LoVo (cell line): Measurements from ENCODE around the gene SEMA3C.
A peak's percentile ranks its signal among the peaks of the same experiment; 100 is the strongest.
"Not testable (repeated sequence)": the region's sequence is repeated elsewhere in the genome, so short reads cannot be mapped to it uniquely, and the experiment has no call there.

ENCODE experiments used
- DNase-seq: peaks from one replicate; pipeline ENCODE4 v3.0.0-alpha.2; 2016; ENCODE audit warnings: low spot score

The SEMA3C gene

DNA sequence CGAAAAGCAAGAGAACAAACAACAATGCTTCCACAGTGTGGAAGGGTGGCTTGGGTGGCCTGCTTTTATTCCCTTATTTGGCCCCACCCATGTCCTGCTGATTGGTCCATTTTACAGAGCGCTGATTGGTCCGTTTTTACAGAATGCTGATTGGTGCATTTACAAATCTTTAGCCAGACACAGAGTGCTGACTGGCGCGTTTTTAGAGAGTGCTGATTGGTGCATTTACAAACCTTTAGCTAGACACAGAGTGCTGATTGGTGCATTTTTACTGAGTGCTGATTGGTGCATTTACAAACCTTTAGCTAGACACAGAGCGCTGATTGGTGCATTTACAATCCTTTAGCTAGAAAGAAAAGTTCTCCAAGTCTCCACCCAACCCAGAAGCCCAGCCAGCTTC lies 8.1 kb upstream of the SEMA3C start:
- not testable (repeated sequence) for DNase-seq

DNA sequence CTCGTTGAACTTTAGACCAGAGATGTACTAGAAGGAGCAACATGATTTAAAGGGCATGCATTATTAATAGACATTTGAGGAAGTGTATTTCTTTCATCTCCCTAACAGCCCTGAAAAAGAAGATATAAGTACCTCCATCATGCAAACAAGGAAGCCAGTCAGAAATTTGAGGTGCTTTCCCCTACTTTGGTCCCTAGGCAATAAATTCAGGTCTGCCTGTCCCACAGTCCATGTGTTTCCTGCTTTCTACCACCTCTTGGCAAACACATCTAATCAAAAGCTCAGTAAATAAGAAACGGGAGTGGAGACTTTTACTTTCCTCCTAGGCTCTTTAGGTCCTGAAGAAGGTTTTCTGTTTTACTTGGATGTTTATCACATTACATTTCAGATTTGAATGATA lies 5.2 kb upstream of the SEMA3C start:
- DNase-seq = peak; percentile 26

DNA sequence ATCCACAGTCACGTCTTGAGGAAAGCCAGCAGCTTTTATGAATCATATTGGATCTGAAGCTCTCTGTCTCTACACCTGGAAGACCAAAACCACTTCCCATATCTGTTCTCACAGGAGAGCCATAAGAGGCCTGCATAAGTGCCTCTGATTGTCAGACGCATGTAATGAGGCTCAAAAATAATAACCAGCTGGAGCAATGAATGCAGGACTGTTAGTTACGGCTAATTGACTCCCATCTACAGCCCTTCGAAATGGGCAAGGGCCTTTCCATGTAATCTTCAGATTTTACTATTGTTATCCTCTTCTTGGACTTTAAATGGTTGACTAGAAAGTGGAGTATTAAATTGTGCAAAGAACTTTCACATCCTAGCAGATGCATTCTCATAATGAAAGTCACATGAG lies 4.4 kb upstream of the SEMA3C start:
- no peak for DNase-seq

DNA sequence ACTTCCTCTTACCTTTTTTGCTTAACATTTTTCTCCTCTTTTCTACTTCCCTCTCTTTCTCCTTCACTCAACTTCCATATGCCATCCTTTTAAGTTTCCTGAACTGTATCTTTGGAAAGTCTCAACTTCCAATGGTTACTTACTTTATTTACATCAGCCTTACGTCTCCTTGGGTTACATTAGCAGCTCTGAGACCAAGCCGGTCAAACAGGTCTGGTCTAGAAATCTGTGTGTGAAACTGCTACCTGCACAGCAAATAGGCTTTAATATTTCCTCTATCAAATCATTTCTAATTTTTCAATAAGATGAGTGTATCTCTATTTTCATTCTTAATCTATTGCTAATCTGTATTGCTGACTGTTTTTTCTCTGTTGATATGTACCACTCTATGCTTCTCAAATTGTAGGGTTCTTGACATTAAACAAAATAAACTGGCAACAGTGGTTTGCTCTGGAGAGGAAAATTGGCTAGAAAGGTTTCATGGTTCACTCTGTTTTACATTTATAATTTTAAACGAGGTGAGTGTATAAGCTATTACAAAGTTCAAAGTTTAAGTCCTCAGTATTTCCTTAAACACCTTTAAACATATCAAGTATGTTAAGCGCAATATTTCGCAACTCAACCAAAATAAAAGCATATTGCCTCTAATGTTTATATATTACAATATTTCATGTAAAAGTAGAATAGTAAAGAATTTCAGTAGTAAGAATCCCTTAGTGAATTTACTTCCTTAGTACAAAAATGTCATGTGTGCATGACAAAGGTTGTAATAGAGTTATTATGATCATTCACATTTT lies 3.6 kb upstream of the SEMA3C start:
- no peak for DNase-seq

DNA sequence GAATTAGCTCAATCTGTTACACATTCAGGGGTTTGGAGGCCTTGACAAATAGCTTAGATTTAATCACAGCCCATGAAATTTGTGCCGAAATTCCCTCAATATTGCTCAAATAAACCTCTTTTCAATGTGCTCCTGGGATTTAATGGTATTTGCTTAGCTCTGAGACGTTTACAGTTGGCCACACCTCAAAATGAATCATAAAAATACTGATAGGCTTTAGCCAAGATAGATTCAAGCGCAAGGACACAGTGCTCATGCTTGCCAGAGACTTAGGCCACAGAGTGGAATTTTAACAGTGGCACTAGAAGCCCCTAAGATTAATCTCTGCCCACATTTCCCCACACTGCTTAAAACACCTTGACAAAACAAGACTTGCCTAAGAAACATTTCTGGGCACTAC lies 2.3 kb upstream of the SEMA3C start:
- peak; percentile 82 for DNase-seq

DNA sequence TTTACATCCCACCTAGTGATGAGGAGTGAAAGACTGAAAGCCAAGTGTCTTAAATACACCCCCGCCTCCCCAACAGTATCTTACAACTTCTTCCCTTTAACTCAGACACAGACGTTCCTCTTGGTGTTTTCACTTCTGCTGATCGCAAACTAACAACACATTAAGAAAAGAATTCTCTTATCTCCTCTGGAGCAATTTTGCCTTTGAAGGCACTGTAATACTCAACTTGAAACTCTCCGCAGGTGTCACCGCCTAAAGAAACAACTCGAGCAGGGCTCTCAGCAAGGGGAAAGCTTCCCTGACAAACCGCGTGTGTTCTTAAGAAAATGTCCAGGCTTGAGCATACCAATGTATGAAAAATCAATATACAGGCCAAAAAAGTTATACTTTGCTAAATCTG lies 452 bp downstream of the SEMA3C start:
- DNase-seq = peak; percentile 52

DNA sequence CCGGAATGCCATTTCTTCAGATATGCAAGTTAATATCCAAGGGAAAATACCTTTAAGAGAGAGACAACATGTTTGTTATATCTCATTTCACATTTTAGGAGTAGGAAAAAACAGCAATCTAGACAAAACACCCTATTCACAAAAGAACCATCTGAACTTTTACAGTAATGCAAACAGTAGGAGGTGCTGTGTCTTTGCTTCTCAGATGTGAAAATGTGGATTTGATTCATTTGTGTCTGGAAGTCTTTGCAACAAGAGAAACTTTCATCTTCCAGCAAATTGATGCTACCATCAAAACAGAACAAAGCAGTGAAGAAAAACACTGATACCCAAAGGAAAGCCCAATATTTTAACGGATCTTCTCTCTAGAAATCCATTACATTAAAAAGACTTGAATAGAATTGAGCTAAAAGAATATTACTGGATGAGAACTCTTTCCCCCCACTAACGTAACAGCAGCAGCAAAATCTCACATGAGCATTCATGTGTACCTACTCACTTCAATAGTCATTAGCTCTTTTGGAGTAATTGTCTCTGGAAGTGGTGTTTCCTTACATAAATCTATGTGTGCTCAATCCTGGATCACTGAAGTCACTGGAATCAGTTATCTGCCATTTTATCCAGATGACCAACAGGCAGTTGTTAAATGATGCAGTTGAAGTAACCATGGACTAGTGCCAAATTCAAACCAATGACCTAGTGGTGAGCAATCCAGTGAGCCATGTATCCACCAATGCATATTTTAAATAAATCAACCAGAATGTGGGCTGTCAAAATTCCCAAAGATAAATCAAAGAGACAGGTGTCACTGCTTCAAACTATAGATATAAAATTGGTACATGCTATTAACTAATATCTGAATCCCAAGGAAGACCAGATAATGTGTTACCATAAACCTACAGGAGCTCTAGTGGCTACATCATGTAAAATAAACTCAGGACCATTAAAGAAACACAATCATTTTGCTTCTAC lies 1.8 kb downstream of the SEMA3C start:
- peak; percentile 54 for DNase-seq

DNA sequence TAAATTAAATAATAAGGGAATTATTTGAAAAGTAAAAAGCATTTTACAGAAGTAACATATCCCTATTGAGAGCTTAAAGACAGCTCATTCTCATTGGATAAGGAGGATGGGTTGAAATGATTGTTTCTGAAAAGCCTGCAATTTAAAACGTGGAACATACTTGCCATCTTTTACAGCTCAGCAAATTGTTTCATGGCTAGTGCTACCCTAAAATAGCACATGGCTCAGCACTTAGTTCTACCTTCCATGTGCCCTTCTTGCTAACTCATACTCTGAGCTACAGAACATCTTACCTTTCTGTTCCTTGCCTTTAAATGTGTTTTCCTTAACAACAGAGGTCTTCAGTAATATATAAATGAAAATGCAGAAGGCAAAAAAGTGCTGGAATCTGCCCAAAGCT lies 8.6 kb downstream of the SEMA3C start:
- no peak for DNase-seq

DNA sequence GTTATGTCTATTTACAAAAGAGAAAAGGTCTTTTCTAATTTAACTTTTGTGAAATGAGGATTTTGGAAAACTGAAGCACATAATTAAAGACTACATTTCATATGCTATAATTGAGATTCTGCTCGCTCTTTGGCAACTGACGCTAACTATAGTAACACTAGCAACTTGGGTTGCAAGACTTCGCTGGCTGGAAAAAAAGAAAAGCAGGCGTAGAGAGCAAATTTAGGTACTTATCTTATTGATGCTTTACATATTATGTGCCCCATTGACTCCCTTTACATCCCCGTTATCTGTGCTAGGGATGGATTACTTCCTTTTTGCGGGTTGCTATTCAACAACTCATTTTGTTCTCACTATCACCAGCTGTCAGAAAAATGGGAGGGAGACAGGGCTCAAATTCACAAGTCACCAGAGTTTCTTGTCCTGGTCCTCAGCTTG lies 10.5 kb downstream of the SEMA3C start:
- no peak for DNase-seq

DNA sequence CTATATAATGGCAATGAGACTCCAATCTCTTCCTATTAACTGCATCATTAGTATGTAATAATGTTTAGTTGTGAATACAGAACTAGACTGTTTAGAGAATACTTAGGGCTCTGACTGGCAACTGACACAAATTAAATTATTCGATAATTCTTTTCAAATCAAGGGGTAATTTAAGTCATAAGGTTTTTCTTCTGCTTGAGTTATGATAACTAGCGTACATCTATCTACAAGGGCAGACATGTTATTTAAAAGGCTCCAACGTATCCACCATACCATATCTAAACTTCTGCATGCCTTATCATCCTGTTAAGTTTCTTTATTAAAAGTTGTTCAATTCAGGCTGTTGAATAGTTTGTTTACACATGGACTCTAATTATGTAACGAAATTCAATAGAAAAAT lies 11.2 kb downstream of the SEMA3C start:
- DNase-seq = no peak

DNA sequence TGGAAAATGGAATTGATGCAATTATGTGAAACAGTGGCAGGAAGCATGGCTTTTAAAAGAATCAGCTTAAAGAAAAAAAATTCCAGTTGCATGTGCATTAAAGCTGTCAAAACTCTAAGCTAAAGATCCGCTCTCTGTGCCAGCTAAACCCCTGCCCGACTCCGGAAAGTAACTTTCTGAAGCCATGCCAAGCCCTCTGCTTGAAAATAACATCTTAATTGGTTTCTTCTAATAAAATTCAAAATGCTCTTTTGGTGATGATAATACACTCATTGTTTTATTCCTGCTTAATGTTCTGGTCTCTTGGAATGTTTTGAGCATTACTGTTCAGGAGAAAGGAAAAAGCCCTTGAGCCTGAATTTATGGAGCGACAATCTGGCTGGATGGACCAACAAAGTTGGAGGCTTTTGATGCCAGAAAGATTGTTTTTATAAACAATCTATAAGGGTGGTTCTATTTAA lies 11.7 kb downstream of the SEMA3C start:
- DNase-seq = no peak

DNA sequence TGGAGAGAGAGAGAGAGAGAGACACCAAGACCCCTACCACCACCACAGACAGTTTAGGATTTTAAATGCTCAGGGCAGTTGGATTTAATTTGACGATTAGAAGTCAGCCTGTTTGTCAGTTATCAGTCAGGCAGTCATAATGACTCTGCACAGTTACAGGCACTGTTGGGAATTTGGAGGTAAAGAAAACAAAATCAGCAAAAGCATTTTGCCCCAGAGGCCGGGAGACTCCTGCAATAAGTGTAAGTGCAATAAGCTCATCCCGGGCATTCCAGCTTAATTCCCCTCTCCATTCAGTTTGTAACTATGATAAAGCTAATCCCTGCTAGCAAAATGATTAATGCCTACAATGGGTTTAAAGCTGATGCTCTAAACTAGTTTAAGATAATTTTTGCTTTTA lies 13.5 kb downstream of the SEMA3C start:
- DNase-seq = no peak

DNA sequence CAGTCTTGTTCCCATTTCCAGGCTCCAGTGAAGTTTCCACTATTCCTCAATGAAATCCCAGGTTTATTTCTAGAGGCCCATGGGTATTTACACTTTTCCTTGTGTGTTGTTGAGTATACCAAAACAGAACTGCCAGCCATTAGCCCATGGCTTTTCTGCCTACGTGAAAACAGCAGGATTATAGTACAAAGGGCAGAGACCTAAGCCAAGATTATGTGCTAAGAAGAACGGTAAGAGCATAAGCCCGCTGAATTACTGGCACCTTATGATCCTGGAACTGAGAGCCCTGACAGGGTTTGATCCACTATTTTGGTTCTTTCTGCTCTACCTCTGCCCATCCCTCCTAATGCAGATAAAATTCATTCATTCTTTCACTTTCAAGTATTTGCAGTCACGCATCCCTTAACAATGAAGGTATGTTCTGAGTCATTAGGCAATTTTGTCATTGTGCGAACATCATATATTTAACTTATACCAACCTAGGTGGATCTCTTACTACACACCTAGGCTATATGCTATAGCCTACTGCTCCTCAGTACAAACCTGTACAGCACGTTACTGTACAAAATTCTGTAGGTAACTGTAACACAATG lies 16.0 kb downstream of the SEMA3C start:
- DNase-seq = no peak

DNA sequence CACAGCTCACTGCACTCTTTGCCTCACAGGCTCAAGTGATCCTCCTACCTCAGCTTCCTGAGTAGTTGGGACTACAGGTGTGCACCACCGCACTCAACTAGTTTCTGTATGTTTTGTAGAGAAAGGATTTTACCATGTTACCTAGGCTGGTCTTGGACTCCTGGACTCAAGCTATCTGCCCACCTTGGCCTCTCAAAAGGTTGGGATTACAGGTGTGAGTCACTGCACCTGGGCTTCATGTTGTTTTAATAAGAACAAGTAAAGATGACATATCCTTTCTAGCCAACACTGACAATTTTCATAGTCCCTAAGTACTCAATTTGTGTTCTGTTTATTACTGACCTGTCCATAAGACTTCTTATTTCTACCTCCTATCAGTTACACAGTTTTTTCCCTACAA lies 16.8 kb downstream of the SEMA3C start:
- peak; percentile 41 for DNase-seq

DNA sequence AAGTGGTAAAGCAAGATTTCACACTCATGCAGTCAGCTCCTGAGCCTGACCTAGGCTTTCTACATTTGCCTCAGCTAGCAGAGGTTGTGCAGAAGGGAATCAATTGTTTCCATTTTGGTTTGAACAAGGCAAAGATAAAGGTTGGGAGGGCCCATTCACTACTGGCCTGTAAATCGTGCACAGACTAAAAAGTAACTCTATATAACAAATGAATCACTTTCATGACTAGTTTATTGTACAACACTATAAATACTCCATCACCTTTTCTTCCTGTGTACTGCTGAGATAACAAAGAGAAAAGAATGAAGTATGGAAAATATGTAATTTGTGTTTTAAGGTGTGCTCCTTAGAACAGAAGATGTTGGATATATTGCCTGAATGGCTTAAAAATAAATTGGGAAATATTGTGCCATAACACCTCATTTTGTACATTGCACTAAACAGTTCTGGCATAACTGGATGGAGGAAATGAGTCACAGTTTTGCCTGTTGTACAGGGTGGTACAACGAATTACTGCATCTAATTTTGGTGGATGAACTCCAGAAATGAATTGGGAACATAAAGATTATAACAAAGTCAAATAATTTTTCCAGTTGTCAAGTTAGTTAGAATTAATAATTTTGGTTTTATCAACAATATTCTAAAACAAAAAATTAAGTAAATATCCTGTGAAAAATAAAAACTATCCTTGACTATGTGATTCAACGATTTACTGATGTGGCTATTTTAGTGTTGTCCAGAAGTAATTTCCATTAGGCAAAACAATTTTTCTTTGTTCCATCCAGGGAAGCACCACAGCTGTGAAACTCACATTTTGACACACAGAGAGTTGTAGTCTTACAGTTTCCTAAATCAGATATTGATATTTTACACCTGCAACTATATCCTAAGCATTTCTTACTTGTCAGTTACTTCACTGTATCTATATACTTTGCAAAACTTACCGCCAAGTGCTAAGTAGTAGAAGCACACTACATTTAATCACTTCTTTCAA lies 18.0 kb downstream of the SEMA3C start:
- peak; percentile 52 for DNase-seq

DNA sequence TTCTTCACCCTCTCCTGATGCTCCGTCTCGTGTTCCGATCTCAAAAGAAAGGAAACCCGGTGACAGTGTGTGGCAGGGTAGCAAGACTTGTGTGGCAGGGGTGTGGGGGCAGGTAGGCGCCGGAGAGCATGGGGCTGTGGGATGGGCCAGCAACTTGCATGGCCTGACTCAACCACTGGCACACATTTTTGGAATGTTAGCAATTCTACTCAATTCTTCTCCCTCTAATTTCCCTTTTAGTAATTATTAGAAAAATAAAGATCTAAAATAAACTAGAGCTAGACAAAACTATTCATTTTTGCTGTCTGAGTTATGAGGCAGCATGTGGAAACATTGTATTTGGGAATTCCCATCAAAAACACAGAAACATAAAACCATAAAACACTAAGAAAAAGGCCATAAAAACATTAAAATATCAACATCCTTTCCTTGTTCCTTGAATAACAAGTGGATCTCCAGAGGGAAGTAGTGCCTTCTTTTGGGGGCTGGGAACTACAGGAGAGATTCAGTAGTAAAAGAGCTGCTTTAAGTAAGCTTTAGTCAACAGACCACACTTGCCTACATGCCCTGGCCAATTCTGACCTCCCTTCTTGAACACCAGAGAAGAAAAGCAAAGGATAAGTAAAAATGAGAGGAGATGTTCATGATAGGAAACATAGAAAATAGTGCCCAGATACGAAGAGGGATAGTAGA lies 21.8 kb downstream of the SEMA3C start:
- peak; percentile 41 for DNase-seq

DNA sequence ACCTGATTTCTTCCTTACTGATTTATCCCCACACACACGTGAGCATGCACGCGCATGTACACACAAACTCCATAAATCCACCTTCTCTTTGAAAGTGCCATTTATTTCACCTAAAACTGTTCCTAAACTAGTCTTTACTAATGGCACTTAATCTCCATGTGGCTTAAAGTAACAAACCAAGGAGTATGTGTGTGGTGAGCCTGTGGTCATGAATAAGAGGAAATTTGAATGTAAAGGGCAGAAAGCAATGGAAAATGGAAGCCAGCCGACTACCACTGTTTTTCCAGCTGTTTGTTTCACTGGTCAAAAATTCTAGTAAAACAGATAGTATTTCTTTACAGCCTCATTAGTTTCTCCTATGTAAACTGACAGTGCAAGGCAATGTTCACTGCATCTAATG lies 23.8 kb downstream of the SEMA3C start:
- DNase-seq = no peak

DNA sequence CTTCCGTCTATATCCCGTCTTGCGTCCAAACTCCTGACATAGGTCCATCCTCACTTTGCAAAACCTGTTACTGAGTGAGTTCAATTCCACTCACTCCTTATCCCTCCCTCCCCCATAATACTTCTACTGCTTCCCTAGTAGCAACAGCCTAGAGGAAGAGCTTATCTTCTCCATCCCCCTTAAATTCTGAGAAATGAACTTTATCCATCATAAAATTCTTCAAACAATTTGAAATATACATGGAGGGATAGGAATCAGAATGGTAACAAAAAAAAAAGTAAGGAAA lies 27.6 kb downstream of the SEMA3C start:
- no peak for DNase-seq

DNA sequence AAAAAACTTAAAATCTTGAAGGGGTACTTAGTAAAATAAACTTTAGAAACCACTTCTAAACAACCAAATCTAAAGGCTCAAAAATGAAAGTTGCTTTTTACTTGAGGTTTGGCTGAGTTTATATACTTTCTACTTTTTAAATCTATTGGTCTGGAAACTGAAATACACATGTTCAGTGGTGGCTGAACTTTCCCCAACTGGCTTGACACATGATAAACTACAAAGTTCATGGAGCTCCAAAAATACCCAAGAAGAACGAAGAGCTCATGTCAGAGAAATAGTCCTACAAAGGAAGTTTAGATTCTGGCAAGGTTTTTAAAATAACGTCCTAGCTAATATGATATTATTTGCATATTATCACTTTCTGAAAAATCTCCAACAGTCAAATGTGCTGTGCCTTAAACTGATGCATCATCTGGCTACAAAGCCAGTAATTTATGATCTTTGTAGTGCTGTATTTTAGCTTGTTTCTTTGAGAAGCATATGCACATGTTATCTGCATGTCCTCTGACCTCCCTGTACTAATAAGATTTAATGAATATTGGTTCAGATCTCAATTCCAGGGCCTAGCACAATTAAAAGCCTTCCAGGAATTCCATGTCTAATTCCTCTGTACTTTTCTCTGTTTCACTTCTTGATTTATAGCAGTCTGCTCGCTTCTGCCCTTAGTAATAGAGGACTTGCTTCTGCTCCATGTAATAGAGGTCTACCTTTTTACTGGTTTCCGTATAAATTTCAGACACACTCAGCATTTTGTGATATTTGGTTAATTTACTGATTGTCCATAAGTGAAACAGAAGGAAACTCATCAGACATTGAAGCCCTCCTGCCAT lies 28.2 kb downstream of the SEMA3C start:
- no peak for DNase-seq

DNA sequence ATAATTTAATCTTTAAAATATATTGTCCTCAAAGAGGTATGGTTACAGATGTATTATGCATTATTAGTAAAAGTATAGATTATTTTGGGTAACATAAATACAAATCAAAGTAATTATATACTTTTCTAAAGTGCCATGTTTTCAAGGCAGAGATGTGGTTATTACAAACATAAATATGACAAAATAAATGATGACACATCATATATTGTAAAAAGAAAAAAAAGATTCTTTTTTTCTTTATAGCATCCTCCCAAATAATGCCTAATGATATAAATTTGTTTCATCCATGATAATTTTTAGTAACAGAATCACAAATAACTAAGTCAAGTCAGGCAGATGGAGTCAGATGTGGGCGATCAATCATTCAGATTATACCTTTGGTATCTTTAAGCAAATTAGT lies 29.3 kb downstream of the SEMA3C start:
- DNase-seq = no peak
